Endothelial cell of umbilical vein (primary cell): ENCODE results near the gene SCG2. TPM values are rescaled to one million over a fixed set of nuclear protein-coding genes. Genes with fewer than 3 reads are reported as not detected.

Experiments used
- BruUV-seq: library from RNA; stranded (reverse); fragments of 400-500 nt; replicated peaks from 2 replicates; lab custom pipeline; 2021; lab: Mats Ljungman, UMichigan
- CTCF ChIA-PET: fragments of 300-600, 350-600 bp; sonication (Branson Sonifier 250); formaldehyde crosslinking; loops from one replicate; lab custom pipeline; 2021; ENCODE audit warnings: antibody characterized with exemption, inconsistent platforms; lab: Charles Lee
- POLR2A ChIA-PET: fragments of 300-600, 350-600 bp; sonication (Branson Sonifier 250); formaldehyde crosslinking; loops from one replicate; lab custom pipeline; 2021; ENCODE audit warnings: antibody characterized with exemption, inconsistent platforms; lab: Charles Lee
- DNase-seq: peaks from one replicate; pipeline ENCODE4 v3.0.0-alpha.2; 2011; ENCODE audit warnings: low read depth, low spot score
- FAIRE-seq: peaks from 2 replicates; lab custom pipeline; 2011; peaks lifted over from hg19 to GRCh38; lab: Jason Lieb, UNC
- H2AFZ ChIP-seq: 2 replicates; pipeline ENCODE4 v1.6.0; 2012; ENCODE audit warnings: low read depth, low read length, control low read depth, inconsistent platforms
- H3K27ac ChIP-seq: 2 replicates; pipeline ENCODE4 v1.5.1; 2011; ENCODE audit warnings: low read depth, mild to moderate bottlenecking, control low read depth, low read length, moderate library complexity; ENCODE audit not compliant: insufficient read depth
- H3K27me3 ChIP-seq, 2 experiments: 2 replicates each; pipeline versions ENCODE4 v1.6.0 to v1.6.1; 2011; ENCODE audit warnings: low read length in 2 of 2, mixed read lengths in 1 of 2; ENCODE audit not compliant: control insufficient read depth in 2 of 2, insufficient read depth in 2 of 2
- H3K36me3 ChIP-seq, 2 experiments: 2 replicates in 1 of 2; 3 replicates in 1 of 2; pipeline ENCODE4 v1.5.1; 2011; ENCODE audit warnings: low read length in 2 of 2, mild to moderate bottlenecking in 1 of 2, moderate library complexity in 1 of 2; ENCODE audit not compliant: control insufficient read depth in 2 of 2, insufficient read depth in 2 of 2; ENCODE audit errors: extremely low read depth in 1 of 2
- H3K4me1 ChIP-seq: 3 replicates; pipeline ENCODE4 v1.5.1; 2011; ENCODE audit warnings: mild to moderate bottlenecking, low read length; ENCODE audit not compliant: control insufficient read depth, insufficient read depth; ENCODE audit errors: extremely low read depth
- H3K4me2 ChIP-seq: 2 replicates; pipeline ENCODE4 v1.6.1; 2011; ENCODE audit warnings: low read length, control low read depth, mixed read lengths; ENCODE audit not compliant: insufficient read depth
- H3K4me3 ChIP-seq, 3 experiments: fragments of 200-600 bp in 1 of 3; sonication (generic), shearing (Covaris generic) in 1 of 3; replicated peaks in 1 of 3; 2 replicates each; pipeline ENCODE4 v1.5.1; 2011 to 2016; ENCODE audit warnings: control low read depth in 3 of 3, low read length in 3 of 3, mild to moderate bottlenecking in 2 of 3, inconsistent platforms in 1 of 3, low read depth in 1 of 3, moderate library complexity in 1 of 3; ENCODE audit not compliant: insufficient read depth in 1 of 3
- H3K79me2 ChIP-seq: 2 replicates; pipeline ENCODE4 v1.6.0; 2012; ENCODE audit warnings: low read length, inconsistent platforms; ENCODE audit not compliant: control insufficient read depth, insufficient read depth
- H3K9ac ChIP-seq: replicated peaks from 2 replicates; pipeline ENCODE3; 2011; ENCODE audit warnings: low read length, control low read depth; ENCODE audit not compliant: insufficient read depth; ENCODE audit errors: extremely low read depth
- H3K9me1 ChIP-seq: replicated peaks from 3 replicates; pipeline ENCODE4 v1.6.0; 2011; ENCODE audit warnings: mild to moderate bottlenecking, low read length; ENCODE audit not compliant: control insufficient read depth, insufficient read depth; ENCODE audit errors: extremely low read depth
- H3K9me3 ChIP-seq: replicated peaks from 2 replicates; pipeline ENCODE4 v1.5.1; 2012; ENCODE audit warnings: low read length, inconsistent platforms; ENCODE audit not compliant: control insufficient read depth, insufficient read depth
- H4K20me1 ChIP-seq: replicated peaks from 2 replicates; pipeline ENCODE3; 2011; ENCODE audit warnings: mild to moderate bottlenecking, low read length; ENCODE audit not compliant: control insufficient read depth, insufficient read depth; ENCODE audit errors: extremely low read depth
- EZH2 ChIP-seq: IDR thresholded peaks from 2 replicates; pipeline ENCODE4 v1.6.1; 2012; ENCODE audit warnings: borderline replicate concordance, low read depth, mild to moderate bottlenecking, moderate library complexity, low read length, inconsistent platforms; ENCODE audit not compliant: severe bottlenecking
- FOS ChIP-seq: IDR thresholded peaks from 2 replicates; pipeline ENCODE4 v1.6.1; 2011; ENCODE audit warnings: mild to moderate bottlenecking, low read length, moderate library complexity, borderline replicate concordance; ENCODE audit not compliant: insufficient read depth
- GATA2 ChIP-seq: IDR thresholded peaks from 2 replicates; pipeline ENCODE4 v1.7.0; 2011; ENCODE audit warnings: low read depth, mild to moderate bottlenecking, moderate library complexity, mixed read lengths, low read length; ENCODE audit not compliant: insufficient read length, insufficient read depth
- JUN ChIP-seq: IDR thresholded peaks from 2 replicates; pipeline ENCODE4 v1.6.1; 2011; ENCODE audit warnings: borderline replicate concordance, low read depth; ENCODE audit not compliant: insufficient read length, insufficient read depth
- MAX ChIP-seq: IDR thresholded peaks from 2 replicates; pipeline ENCODE4 v1.6.1; 2011; ENCODE audit not compliant: insufficient read depth, insufficient read length
- MYC ChIP-seq: IDR thresholded peaks from one replicate; pipeline ENCODE4 v1.6.1; 2011; ENCODE audit warnings: mild to moderate bottlenecking, low read depth, low read length
- POLR2A ChIP-seq: IDR thresholded peaks from 2 replicates; pipeline ENCODE4 v1.6.1; 2012; ENCODE audit warnings: low read depth, mild to moderate bottlenecking, control low read depth, low read length
- POLR2AphosphoS5 ChIP-seq: IDR thresholded peaks from 2 replicates; pipeline ENCODE4 v1.6.1; 2012; ENCODE audit warnings: low read depth, mild to moderate bottlenecking, control low read depth, low read length, moderate library complexity; ENCODE audit not compliant: insufficient read depth
- dilution Hi-C: fragments of 300-500 bp; cut with MboI; formaldehyde crosslinking; loops from one replicate; pipeline ENCODE4 v1.15.0; 2019; ENCODE audit warnings: low sequenced_read_pairs; ENCODE audit not compliant: extremely low pct_ligation_motif_present
- intact Hi-C: fragments of 100-400 bp; cut with micrococcal nuclease; formaldehyde crosslinking; loops from one replicate; pipeline ENCODE4 v1.10.0; 2022
- polyA plus RNA-seq, 4 experiments: library from polyadenylated mRNA; depleted of rRNA in 3 of 4; stranded (reverse) in 3 of 4; unstranded in 1 of 4; fragments of >200 nt; gene quantifications; 2 replicates each; pipeline versions ENCODE4 v1.2.1 to v1.2.3, GENCODE V29; 2011 to 2012; ENCODE audit warnings: missing spikeins in 1 of 4
- total RNA-seq: library from RNA; stranded (reverse); gene quantifications from 2 replicates; pipeline ENCODE4 v1.2.3, GENCODE V29; 2021
- TF ChIP-seq, protein P1 (sequence below), 2 donors: IDR thresholded peaks; 1 replicate in 1 of 2; 2 replicates in 1 of 2; pipeline ENCODE4 v1.5.1; 2011; ENCODE audit warnings: low read length in 2 of 2, mild to moderate bottlenecking in 2 of 2, moderate library complexity in 2 of 2, control low read depth in 1 of 2, inconsistent platforms in 1 of 2, low read depth in 1 of 2; ENCODE audit not compliant: insufficient read depth in 1 of 2; ENCODE audit errors: extremely low read depth in 1 of 2

SCG2 gene
- total and polyA plus RNA-seq, 2 donors (not counting 3 experiments of a cell fraction or from before 2014, with no cell fraction given): not detected

- Histone ChIP-seq H3K4me1 (peaks cover 3% of the 10 kb centered on the region), H3K9me3 (no peaks in the 10 kb centered on the region), H3K9ac (no peak overlapping the region), H2AFZ (no peak overlapping the region), H3K27ac (no peak overlapping the region), H3K4me3 (no peak overlapping the region), H3K36me3 (no peaks in the 10 kb centered on the region), H3K4me2 (no peak overlapping the region), H4K20me1 (no peaks in the 10 kb centered on the region), H3K9me1 (no peaks in the 10 kb centered on the region), H3K79me2 (no peaks in the 10 kb centered on the region), H3K27me3 (peaks cover 0 to 4% of the 10 kb centered on the region in 2 experiments)
- ChIA-PET POLR2A (no interaction called here), CTCF (interaction anchor here (1.2 to 1.7 kb wide), 4 partner anchors 10 to 132 kb away, joined by 3 to 6 read pairs (median 4); partner anchors contain the start of gene SCG2)
- TF ChIP-seq GATA2 (no peak), JUN (no peak), MYC (no peak), POLR2AphosphoS5 (no peak), MAX (no peak), POLR2A (no peak), FOS (no peak), EZH2 (no peak)
- TF ChIP-seq, protein P1, sequence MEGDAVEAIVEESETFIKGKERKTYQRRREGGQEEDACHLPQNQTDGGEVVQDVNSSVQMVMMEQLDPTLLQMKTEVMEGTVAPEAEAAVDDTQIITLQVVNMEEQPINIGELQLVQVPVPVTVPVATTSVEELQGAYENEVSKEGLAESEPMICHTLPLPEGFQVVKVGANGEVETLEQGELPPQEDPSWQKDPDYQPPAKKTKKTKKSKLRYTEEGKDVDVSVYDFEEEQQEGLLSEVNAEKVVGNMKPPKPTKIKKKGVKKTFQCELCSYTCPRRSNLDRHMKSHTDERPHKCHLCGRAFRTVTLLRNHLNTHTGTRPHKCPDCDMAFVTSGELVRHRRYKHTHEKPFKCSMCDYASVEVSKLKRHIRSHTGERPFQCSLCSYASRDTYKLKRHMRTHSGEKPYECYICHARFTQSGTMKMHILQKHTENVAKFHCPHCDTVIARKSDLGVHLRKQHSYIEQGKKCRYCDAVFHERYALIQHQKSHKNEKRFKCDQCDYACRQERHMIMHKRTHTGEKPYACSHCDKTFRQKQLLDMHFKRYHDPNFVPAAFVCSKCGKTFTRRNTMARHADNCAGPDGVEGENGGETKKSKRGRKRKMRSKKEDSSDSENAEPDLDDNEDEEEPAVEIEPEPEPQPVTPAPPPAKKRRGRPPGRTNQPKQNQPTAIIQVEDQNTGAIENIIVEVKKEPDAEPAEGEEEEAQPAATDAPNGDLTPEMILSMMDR (IDR thresholded peaks at IDR 0.05; ENCODE audit: extremely low read depth in 1 of 2, insufficient read depth in 1 of 2, low read depth in 1 of 2, low read length in 2 of 2): no peak
- intact Hi-C loops: no loop called here
- dilution Hi-C loops: no loop called here
- DNase-seq (no peak), FAIRE-seq (no peak)
- BruUV-seq: no TSS peak
Observed at GRCh38 chr2:223590964-223591363, 11.2 kb downstream of the SCG2 start.
